Naive thymus-derived CD4-positive, alpha-beta T cell (primary cell): ENCODE measurements around the gene RNF146. TPM values are rescaled to one million over a fixed set of nuclear protein-coding genes. Genes with fewer than 3 reads are reported as not detected.
A peak's percentile ranks its signal among the peaks of the same experiment; 100 is the strongest.

Source experiments
- ATAC-seq: fragments of 150-1000 bp; cut with Tn5 transposase; 2 replicates; pipeline ENCODE4 v1.10.0; 2021; ENCODE audit warnings: mild to moderate bottlenecking, moderate library complexity
- CTCF ChIA-PET: fragments of 350-600 bp; sonication (Branson Sonifier 250); formaldehyde crosslinking; loops from one replicate; lab custom pipeline; 2021; ENCODE audit warnings: antibody characterized with exemption; lab: Charles Lee
- POLR2A ChIA-PET: fragments of 350-600 bp; sonication (Branson Sonifier 250); formaldehyde crosslinking; loops from one replicate; lab custom pipeline; 2021; ENCODE audit warnings: antibody characterized with exemption, inconsistent platforms; lab: Charles Lee
- DNase-seq, 9 donors: peaks; one replicate each; pipeline versions ENCODE4 v3.0.0 to v3.0.0-alpha.2; 2020 to 2022; ENCODE audit warnings: mixed read lengths in 1 of 9
- H3K27ac ChIP-seq: one replicate; pipeline ENCODE4 v1.7.0; 2013; ENCODE audit warnings: mild to moderate bottlenecking, low read depth, low read length, moderate library complexity
- H3K27me3 ChIP-seq, 2 donors: one replicate each; pipeline ENCODE4 v1.7.0; 2013; ENCODE audit warnings: low read length in 2 of 2, mild to moderate bottlenecking in 2 of 2, moderate library complexity in 2 of 2; ENCODE audit not compliant: control insufficient read depth in 2 of 2, insufficient read depth in 2 of 2
- H3K36me3 ChIP-seq, 3 experiments: 1 replicate in 2 of 3; 2 replicates in 1 of 3; pipeline ENCODE4 v1.7.0; 2013; ENCODE audit warnings: low read length in 3 of 3, mild to moderate bottlenecking in 3 of 3, moderate library complexity in 1 of 3; ENCODE audit not compliant: insufficient read depth in 3 of 3, control insufficient read depth in 2 of 3
- H3K4me1 ChIP-seq, 2 donors: one replicate each; pipeline ENCODE4 v1.7.0; 2013; ENCODE audit warnings: low read length in 2 of 2, mild to moderate bottlenecking in 2 of 2, moderate library complexity in 1 of 2; ENCODE audit not compliant: control insufficient read depth in 2 of 2, insufficient read depth in 2 of 2
- H3K4me3 ChIP-seq: 2 replicates; pipeline ENCODE4 v1.7.0; 2013; ENCODE audit warnings: mild to moderate bottlenecking, low read length
- H3K9me3 ChIP-seq, 3 experiments: 1 replicate in 2 of 3; 2 replicates in 1 of 3; pipeline ENCODE4 v1.7.0; 2013; ENCODE audit warnings: low read length in 3 of 3; ENCODE audit not compliant: control insufficient read depth in 2 of 3
- H3K27ac Mint-ChIP-seq, 9 donors: one replicate each; pipeline ENCODE4 v1.8.0; 2020 to 2022; ENCODE audit warnings: mixed read lengths in 9 of 9, mild to moderate bottlenecking in 8 of 9, moderate library complexity in 5 of 9, inconsistent platforms in 2 of 9
- H3K27me3 Mint-ChIP-seq, 5 donors: one replicate each; pipeline ENCODE4 v1.8.0; 2021 to 2022; ENCODE audit warnings: mixed read lengths in 5 of 5, mild to moderate bottlenecking in 1 of 5
- H3K36me3 Mint-ChIP-seq, 5 donors: one replicate each; pipeline ENCODE4 v1.8.0; 2020 to 2022; ENCODE audit warnings: mixed read lengths in 5 of 5, mild to moderate bottlenecking in 3 of 5, inconsistent platforms in 1 of 5
- H3K4me1 Mint-ChIP-seq, 7 donors: one replicate each; pipeline ENCODE4 v1.8.0; 2020 to 2022; ENCODE audit warnings: mixed read lengths in 7 of 7, mild to moderate bottlenecking in 3 of 7, inconsistent platforms in 1 of 7
- H3K4me3 Mint-ChIP-seq, 10 donors: one replicate each; pipeline ENCODE4 v1.8.0; 2020 to 2022; ENCODE audit warnings: mild to moderate bottlenecking in 10 of 10, mixed read lengths in 10 of 10, moderate library complexity in 6 of 10, inconsistent platforms in 2 of 10
- H3K9me3 Mint-ChIP-seq, 11 donors: one replicate each; pipeline ENCODE4 v1.8.0; 2020 to 2022; ENCODE audit warnings: mixed read lengths in 11 of 11, mild to moderate bottlenecking in 4 of 11, inconsistent platforms in 1 of 11, moderate library complexity in 1 of 11
- intact Hi-C, 2 donors: fragments of 100-400 bp; cut with micrococcal nuclease; formaldehyde crosslinking; loops; one replicate each; pipeline ENCODE4 v1.15.1; 2023
- polyA plus RNA-seq, 2 donors: library from polyadenylated mRNA; unstranded; fragments of 300-500 nt; fragmentation: Illumina TruSeq; gene quantifications; one replicate each; pipeline ENCODE4 v1.2.3, GENCODE V29; 2021
- total RNA-seq, 6 experiments: library from RNA in 5 of 6; stranded (reverse) in 5 of 6; gene quantifications; 1 replicate in 5 of 6; 2 replicates in 1 of 6; pipeline ENCODE4 v1.2.3 and lab custom pipeline; 2021 to 2026

RNF146 gene
- total and polyA plus RNA-seq, 7 experiments from 2014 or later: 8.1 to 38.1 (median 20.2) TPM

- H3K27ac Mint-ChIP-seq: no peak overlapping the region
Observed at GRCh38 chr6:127300411-127300810, 33.7 kb downstream of the RNF146 start.

GRCh38 chr6:127301199-127301700, 34.6 kb downstream of the RNF146 start:
- Mint-ChIP-seq H3K4me3 (no peak overlapping the region), H3K27me3 (no peaks in the 10 kb centered on the region), H3K27ac (peak overlapping the region in 1 of 9 donors; percentile 56), H3K9me3 (no peaks in the 10 kb centered on the region), H3K36me3 (peaks cover 0 to 14% (median 10%) of the 10 kb centered on the region in 5 donors), H3K4me1 (peaks cover 7 to 50% (median 35%) of the 10 kb centered on the region in 7 donors)
- no peak for ATAC-seq
- Histone ChIP-seq H3K4me1 (no peaks in the 10 kb centered on the region), H3K27ac (no peak overlapping the region), H3K36me3 (peaks cover 0 to 3% (median 0%) of the 10 kb centered on the region in 3 experiments), H3K4me3 (no peak overlapping the region), H3K9me3 (no peaks in the 10 kb centered on the region), H3K27me3 (no peaks in the 10 kb centered on the region)
- ChIA-PET POLR2A (no interaction called here), CTCF (interaction anchor here (0.6 to 5.6 kb wide), 4 partner anchors 21 to 231 kb away, joined by 3 to 23 read pairs (median 4); no protein-coding TSS in a partner anchor)
- no peak for DNase-seq
- intact Hi-C loops: loop anchor here in 1 of 2 donors (5.0 kb wide), 2 partner anchors 216 to 1431 kb away; partner anchors contain the start of gene MTCL3

More at GRCh38 chr6:127300411-127300810, 33.7 kb downstream of the RNF146 start:
- no peaks in the 10 kb centered on the region for H3K4me1 ChIP-seq
- H3K27ac ChIP-seq: no peak overlapping the region
- Mint-ChIP-seq H3K4me3 (no peak overlapping the region), H3K9me3 (no peaks in the 10 kb centered on the region), H3K27me3 (no peaks in the 10 kb centered on the region), H3K36me3 (peaks cover 0 to 7% (median 2%) of the 10 kb centered on the region in 5 donors), H3K4me1 (peaks cover 5 to 42% (median 27%) of the 10 kb centered on the region in 7 donors)
- H3K4me3 ChIP-seq: no peak overlapping the region
- intact Hi-C loops: loop anchor here in 1 of 2 donors (5.0 kb wide), 2 partner anchors 217 to 1432 kb away; partner anchors contain the start of gene MTCL3
- POLR2A ChIA-PET: no interaction called here
- ATAC-seq (no peak), DNase-seq (no peak)
- peaks cover 0 to 3% (median 0%) of the 10 kb centered on the region in 3 experiments for H3K36me3 ChIP-seq
- H3K9me3 ChIP-seq: no peaks in the 10 kb centered on the region
- CTCF ChIA-PET: interaction anchor here (1.3 to 2.0 kb wide), 2 partner anchors 34 to 216 kb away, joined by 4 to 5 read pairs; partner anchors contain the start of gene RNF146
- no peaks in the 10 kb centered on the region for H3K27me3 ChIP-seq

- Histone ChIP-seq H3K4me1 (no peaks in the 10 kb centered on the region), H3K27me3 (no peaks in the 10 kb centered on the region), H3K4me3 (no peak overlapping the region), H3K9me3 (no peaks in the 10 kb centered on the region), H3K36me3 (peaks cover 0 to 3% (median 0%) of the 10 kb centered on the region in 3 experiments), H3K27ac (no peak overlapping the region)
- DNase-seq (peak in 7 of 9 donors; percentile 24 to 57 (median 47)), ATAC-seq (peak; percentile 92)
- Mint-ChIP-seq H3K36me3 (peaks cover 4 to 25% (median 23%) of the 10 kb centered on the region in 5 donors), H3K4me1 (peaks cover 9 to 59% (median 49%) of the 10 kb centered on the region in 7 donors), H3K9me3 (peaks cover 0 to 4% (median 0%) of the 10 kb centered on the region in 11 donors), H3K27me3 (no peaks in the 10 kb centered on the region), H3K27ac (peak overlapping the region in 4 of 9 donors; percentile 1 to 62 (median 34)), H3K4me3 (no peak overlapping the region)
- intact Hi-C loops: loop anchor here (1.0 to 5.0 kb wide), 7 partner anchors 36 to 1429 kb away; partner anchors contain the start of genes ECHDC1 (in 2 of the 2) and MTCL3 (in 1 of the 2)
- CTCF ChIA-PET: interaction anchor here (0.5 to 5.6 kb wide), 9 partner anchors 11 to 246 kb away, joined by 3 to 23 read pairs (median 4); partner anchors contain the start of gene RNF146
- POLR2A ChIA-PET: interaction anchor here (1.3 kb wide), 1 partner anchor 13 kb away, joined by 3 read pairs; no protein-coding TSS in a partner anchor
Observed at GRCh38 chr6:127302728-127303660, 36.3 kb downstream of the RNF146 start.

- POLR2A ChIA-PET: interaction anchor here (1.3 kb wide), 1 partner anchor 12 kb away, joined by 3 read pairs; no protein-coding TSS in a partner anchor
- H3K9me3 ChIP-seq: no peaks in the 10 kb centered on the region
- CTCF ChIA-PET: interaction anchor here (0.5 to 5.6 kb wide), 6 partner anchors 12 to 245 kb away, joined by 3 to 23 read pairs (median 6); partner anchors contain the start of gene RNF146
- Mint-ChIP-seq H3K36me3 (peaks cover 10 to 34% (median 32%) of the 10 kb centered on the region in 5 donors), H3K27ac (peak overlapping the region in 4 of 9 donors; percentile 56 to 63 (median 60)), H3K27me3 (no peaks in the 10 kb centered on the region), H3K4me1 (peaks cover 10 to 68% (median 57%) of the 10 kb centered on the region in 7 donors), H3K4me3 (no peak overlapping the region), H3K9me3 (peaks cover 0 to 10% (median 7%) of the 10 kb centered on the region in 11 donors)
- no peaks in the 10 kb centered on the region for H3K4me1 ChIP-seq
- DNase-seq (no peak), ATAC-seq (peak; percentile 31)
- H3K36me3 ChIP-seq: peaks cover 0 to 3% (median 0%) of the 10 kb centered on the region in 3 experiments
- H3K4me3 ChIP-seq: no peak overlapping the region
- H3K27me3 ChIP-seq: no peaks in the 10 kb centered on the region
- no peak overlapping the region for H3K27ac ChIP-seq
- intact Hi-C loops: loop anchor here (1.0 to 5.0 kb wide), 5 partner anchors 39 to 1428 kb away; partner anchors contain the start of genes ECHDC1 (in 2 of the 2) and MTCL3 (in 1 of the 2)
Observed at GRCh38 chr6:127303917-127304316, 37.3 kb downstream of the RNF146 start.

GRCh38 chr6:127305741-127306140, 39.1 kb downstream of the RNF146 start:
- ATAC-seq (no peak), DNase-seq (no peak)
- no peak overlapping the region for H3K4me3 ChIP-seq
- H3K4me3 Mint-ChIP-seq: no peak overlapping the region
- no peaks in the 10 kb centered on the region for H3K27me3 Mint-ChIP-seq
- H3K36me3 Mint-ChIP-seq: peaks cover 14 to 50% (median 44%) of the 10 kb centered on the region in 5 donors
- ChIA-PET POLR2A (no interaction called here), CTCF (interaction anchor here (0.7 to 5.6 kb wide), 3 partner anchors 114 to 1223 kb away, joined by 3 to 23 read pairs (median 12); no protein-coding TSS in a partner anchor)
- no peaks in the 10 kb centered on the region for H3K27me3 ChIP-seq
- intact Hi-C loops: no loop called here
- peaks cover 0 to 18% (median 7%) of the 10 kb centered on the region in 11 donors for H3K9me3 Mint-ChIP-seq
- H3K4me1 Mint-ChIP-seq: peaks cover 17 to 79% (median 69%) of the 10 kb centered on the region in 7 donors
- no peaks in the 10 kb centered on the region for H3K9me3 ChIP-seq
- peak overlapping the region in 3 of 9 donors; percentile 22 to 63 (median 44) for H3K27ac Mint-ChIP-seq
- H3K27ac ChIP-seq: no peak overlapping the region
- H3K36me3 ChIP-seq: no peaks in the 10 kb centered on the region
- no peaks in the 10 kb centered on the region for H3K4me1 ChIP-seq
